GM19240 (cell line): ENCODE results near the gene LGALS3.

Experiments
- DNase-seq: peaks from one replicate; pipeline ENCODE4 v3.0.0; 2011; ENCODE audit warnings: low spot score; ENCODE audit not compliant: insufficient read length

The LGALS3 gene

DNA sequence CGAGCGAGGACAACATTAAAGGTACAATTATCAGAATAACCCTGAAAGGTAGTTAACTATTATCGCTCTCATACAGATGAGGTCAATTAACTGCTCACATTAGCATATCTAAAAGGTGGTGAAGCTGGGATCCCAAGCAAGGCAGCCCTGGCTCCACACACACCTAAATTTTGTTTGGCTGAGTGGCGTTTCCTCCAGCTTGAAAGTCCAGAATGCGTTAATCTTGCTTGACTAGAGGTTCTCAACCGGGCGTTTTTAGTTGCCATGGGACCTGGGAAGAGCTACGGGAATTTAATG, 61.8 kb downstream of the LGALS3 start:
- DNase-seq: no peak

DNA sequence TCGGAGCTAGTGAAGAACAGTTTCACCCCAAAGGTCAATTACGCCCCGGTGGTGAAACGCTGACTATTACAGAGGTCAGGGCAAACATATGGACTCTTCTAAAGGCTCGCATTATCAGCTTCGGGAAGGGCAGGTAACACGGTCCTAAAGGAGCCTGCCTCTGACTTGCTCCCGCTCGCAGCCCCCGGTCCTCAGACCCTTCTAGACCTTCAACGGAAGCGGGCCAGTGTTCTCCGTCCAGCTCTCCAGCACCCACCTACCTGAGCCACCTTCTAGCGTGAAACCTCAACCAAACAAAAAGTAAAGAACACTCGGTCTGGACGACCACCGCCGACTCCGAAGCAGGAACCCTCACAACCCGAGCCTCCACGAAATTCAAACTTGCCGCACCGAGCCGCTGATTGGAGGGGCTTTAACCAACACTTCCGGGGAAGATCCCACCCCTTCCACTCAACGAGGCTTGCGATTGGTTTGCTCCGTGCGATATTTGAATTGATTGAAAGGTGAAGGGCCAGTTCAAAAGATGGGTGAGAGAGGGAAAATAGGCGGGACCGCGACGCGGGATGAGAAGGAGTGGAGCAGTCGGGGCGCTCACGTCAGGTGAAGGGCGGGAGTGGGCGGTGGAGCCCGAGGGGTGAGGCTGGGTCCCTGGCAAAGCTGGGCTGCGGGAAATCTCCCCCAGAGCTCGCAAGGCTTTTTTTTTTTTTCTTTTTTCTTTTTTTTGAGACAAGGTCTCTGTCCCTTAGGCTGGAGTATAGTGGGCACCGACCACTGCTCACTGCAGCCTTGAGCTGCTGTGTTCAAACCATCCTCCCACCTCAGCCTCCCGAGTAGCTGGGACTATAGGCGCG, 62.4 kb downstream of the LGALS3 start, which contains the start of gene DLGAP5:
Gene DLGAP5 (minus strand): TSS at position 383 of the 851 bp plus-strand sequence. CDS start 2,406 bp downstream, outside the sequence.
- peak; percentile 89 for DNase-seq

DNA sequence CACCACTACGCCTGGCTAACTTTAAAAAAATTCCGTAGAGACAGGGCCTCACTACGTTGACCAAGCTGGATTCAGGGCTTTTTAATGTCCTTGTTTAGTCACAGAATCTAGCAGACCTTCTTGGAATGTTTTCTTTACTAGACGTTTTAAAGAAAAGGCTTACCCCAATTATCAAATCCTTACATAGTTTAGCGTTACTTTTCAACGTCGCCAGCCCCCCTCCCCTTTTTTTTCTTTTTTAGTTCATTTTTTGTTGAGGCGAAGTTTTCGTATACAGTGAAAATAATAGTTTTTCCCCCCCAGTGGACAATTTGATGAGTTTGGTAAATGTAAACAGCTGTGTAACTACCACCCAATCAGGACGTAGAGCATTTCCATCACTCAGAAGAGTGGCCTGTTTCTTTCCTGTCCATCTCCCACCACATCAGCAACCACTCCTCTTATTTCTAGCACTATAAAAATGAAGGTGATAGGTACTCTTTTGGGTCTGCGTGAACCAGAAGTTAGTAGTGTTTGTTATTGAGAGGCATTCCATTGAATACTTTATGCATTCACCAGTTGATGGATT, 63.1 kb downstream of the LGALS3 start:
- no peak for DNase-seq

DNA sequence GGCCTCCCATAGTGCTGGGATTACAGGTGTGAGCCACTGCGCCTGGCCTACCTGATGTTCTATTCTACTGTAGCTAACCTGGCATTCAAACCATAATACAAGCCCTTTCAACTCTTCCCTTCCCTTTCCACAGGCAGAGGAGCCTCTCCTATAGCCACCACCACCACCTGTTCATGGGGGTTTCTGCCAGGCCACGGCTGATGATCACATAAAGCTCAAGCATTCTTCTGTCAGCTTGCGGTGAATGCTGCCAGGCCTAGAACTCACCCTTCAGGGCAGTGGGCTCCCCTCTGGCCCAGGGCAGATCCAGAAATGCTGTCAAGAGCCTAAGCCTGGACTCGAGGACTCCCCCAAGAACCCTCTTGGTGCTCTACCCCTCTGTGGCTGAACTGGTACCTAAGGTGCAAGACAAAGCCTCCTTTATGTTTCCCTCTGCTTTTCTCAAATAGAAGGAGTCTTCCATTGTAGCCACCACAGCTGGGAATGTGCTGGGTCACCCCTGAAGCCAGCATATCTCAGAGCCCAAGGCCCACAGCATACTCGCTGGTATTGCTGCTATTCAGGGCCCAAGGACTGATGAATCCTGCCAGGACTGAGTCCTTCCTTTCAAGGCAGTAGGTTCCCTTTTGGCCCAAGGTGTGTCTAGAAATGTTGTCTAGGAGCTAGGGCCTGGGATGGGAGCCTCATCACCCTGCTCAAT, 65.8 kb downstream of the LGALS3 start:
- DNase-seq: no peak
